GM21786 (cell line): ENCODE results near the gene KIFAP3.
"Not testable (repeated sequence)": the region's sequence is repeated elsewhere in the genome, so short reads cannot be mapped to it uniquely, and the experiment has no call there.

ENCODE experiments used
- ATAC-seq: cut with Tn5 transposase; IDR thresholded peaks from one replicate; pipeline ENCODE4 v1.9.1; 2021; ENCODE audit not compliant: unreplicated experiment

Gene KIFAP3

DNA sequence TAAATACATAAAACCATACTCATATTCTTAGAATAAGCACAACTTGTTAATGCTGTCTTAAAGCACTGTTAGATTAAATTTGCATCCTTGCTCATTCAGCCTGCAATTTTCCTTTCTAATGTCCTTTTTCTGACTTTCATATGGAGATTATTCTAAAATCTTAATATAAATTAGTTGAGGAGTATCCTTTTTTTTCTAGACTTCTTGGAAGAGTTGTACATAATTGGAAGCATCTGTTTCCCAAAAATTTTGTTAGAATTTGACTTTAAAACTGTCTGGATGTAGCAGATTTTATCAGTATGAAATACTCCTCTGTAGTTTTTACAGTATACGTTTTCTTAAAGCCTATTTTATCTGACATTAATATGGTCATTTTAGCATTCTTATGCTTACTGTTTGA, 9.7 kb downstream of the KIFAP3 start:
- ATAC-seq: no peak

DNA sequence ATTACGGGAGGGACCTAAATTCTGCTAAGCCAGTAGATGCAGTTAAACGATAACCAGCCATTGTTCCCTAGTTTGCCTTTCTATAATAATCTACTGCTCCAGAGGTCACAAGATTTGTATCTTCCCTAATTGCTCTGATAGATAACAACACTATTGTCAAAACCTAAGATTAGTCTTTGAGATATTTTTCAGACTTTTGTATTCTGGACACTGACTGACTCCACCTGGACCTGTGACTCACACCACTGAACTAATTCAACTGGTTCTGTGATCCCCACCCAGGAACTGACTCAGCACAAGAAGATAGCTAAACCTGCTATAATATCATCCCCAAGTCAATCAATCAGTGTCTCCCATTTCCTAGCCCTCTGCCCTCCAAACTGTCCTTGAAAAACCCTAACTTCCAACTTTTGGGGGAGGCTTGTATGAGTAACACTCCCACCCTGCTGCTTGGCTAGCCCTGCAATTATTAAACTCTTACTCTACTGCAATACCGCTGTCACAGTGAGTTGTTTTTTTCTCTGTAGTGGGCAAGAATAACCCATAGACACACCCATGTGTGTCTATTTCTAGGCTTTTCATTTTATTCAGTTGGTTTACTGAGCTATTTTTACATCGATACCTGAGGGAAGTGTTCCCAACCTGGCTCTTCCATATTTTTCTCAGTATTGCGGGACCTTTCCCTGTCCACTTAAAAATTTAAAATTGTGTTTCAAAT, 11.2 kb downstream of the KIFAP3 start:
- ATAC-seq: no peak

DNA sequence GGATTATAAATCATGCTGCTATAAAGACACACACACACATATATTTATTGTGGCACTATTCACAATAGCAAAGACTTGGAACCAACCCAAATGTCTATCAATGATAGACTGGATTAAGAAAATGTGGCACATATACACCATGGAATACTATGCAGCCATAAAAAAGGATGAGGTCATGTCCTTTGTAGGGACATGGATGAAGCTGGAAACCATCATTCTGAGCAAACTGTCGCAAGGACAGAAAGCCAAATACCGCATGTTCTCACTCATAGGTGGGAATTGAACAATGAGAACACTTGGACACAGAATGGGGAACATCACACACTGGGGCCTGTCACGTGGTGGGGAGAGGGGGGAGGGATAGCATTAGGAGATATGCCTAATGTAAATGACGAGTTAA, 12.8 kb downstream of the KIFAP3 start:
- ATAC-seq: not testable (repeated sequence)

DNA sequence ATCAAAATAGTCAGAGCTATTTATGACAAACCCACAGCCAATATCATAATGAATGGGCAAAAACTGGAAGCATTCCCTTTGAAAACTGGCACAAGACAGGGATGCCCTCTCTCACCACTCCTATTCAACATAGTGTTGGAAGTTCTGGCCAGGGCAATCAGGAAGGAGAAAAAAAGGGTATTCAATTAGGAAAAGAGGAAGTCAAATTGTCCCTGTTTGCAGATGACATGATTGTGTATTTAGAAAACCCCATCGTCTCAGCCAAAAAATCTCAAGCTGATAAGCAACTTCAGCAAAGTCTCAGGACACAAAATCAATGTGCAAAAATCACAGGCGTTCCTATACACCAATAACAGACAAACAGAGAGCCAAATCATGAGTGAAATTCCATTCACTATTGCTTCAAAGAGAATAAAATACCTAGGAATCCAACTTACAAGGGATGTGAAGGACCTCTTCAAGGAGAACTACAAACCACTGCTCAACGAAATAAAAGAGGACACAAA, 14.4 kb downstream of the KIFAP3 start:
- not testable (repeated sequence) for ATAC-seq

DNA sequence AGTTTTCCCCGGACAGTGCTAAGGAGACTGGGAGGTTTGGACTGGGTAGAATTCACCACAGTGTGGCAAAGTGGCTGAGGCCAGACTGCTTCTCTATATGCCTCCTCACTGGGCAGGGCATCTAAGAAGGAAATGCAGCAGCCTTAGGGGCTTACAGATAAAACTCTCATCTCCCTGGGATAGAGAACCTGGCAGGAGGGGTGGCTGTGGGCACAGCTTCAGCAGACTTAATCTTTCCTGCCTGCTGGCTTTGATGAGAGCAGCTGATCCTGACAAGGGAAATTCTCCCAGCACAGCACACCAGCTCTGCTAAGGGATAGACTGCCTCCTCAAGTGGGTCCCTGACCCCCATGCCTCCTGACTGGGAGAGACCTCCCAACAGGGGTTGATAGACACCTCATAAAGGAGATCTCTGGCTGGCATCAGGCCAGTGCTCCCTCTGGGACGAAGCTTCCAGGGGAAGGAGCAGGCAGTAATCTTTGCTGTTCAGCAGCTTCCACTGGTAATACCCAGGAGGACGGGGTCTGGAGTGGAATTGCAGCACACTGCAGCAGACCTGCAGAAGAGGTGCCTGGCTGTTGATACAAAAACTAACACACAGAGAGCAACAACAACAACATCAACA, 25.2 kb downstream of the KIFAP3 start:
- ATAC-seq: no peak

DNA sequence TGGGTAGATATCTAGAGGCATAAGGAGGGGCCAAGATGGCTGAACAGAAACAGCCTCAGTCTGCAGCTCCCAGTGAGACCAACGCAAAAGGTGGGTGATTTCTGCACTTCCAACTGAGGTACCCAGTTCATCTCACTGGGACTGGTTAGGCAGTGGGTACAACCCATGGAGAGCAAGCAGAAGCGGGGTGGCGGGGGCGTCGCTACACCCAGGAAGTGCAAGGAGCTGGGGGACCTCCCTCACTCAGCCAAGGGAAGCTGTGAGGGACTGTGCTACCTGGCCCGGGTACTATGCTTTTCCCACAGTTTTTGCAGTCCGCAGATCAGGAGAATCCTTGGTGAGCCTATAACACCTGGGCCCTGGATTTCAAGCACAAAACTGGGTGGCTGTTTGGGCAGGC, 26.0 kb downstream of the KIFAP3 start:
- ATAC-seq: no peak

DNA sequence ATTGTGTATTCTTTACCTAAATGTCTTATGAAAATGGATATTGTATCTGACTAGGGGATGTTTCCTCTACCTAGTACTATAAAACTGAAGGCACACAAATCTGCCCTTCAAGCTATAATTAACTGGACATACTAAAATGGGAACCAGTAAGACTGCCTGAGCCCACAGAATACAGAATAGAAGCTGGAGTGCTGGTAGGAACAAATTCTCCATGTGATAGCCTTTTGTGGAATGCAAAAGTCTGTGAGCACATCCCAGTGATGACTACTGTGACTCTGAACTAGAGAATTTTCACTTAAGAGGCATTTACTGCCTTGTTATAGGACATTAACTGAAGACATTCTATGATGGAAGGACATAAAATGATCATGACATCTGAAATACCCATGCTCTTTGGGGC, 30.3 kb downstream of the KIFAP3 start:
- ATAC-seq: no peak

DNA sequence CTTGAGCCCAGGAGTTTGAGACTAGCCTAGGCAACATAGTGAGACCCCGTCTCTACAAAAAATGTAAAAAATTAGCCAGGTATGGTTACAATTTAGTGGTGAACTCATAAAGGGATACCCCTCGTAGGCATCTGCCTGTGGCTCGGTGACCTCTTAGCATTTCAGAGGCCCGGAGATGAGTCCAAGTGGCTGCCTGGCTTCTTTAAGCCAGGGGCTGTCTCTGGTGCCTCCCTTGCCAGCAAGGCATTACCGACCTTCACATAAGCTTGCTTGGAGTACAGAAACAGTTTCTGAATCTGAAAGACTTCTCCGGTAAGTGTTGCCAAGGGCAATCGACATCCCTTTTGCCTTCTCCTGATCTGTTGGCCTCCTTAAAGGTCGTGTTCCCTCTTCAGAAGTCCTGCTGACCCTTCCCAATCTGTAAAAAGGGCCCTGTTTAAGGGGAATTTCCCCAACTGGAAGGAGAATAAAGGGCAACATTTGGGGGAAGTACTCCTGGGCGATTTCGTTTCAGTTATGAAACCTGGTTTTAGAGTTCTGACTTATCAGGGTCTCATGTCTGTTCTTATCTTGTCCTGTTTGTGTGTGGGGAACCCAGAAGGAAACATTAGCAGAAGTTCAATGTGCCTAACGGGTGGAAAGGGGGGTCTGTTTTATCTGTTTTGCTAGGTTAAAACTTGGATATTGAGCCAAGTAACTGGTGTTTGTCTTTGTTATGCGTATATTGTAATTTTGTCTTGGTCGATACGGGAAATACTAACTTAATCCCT, 32.9 kb downstream of the KIFAP3 start:
- ATAC-seq: no peak

DNA sequence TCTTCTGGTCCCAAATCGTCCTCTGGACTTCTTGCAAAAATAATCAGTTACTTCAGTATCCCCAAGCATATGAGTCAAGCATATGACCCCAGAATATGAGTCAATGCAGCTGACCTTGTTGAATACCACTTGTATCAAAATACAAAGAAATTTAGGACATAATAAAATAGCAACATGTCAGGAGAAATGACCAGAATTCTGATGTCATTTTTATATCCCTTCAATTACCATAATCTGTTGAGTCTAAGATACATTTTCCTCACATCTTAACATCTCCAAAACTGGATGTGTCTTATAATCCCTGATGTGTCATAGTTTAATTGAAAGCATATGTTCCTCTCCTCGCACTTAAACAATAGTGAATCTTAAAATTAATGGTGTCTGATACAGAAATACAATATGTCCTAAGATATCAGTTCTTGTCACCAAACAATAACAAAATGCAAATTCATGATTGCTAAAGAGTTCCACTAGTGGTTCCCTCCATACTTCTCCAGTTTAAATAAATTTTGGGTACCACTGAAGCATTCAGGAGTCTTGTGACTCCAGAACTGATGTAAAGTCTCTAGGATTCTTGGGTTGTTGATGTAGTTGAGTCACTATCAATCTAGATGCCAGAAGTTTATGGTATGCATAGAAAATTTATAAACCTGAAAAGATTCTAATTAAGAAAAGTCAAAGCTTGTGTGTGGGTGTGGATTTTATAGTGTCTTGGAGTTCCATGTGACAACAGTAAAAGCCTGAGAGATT, 41.8 kb downstream of the KIFAP3 start:
- ATAC-seq: no peak

DNA sequence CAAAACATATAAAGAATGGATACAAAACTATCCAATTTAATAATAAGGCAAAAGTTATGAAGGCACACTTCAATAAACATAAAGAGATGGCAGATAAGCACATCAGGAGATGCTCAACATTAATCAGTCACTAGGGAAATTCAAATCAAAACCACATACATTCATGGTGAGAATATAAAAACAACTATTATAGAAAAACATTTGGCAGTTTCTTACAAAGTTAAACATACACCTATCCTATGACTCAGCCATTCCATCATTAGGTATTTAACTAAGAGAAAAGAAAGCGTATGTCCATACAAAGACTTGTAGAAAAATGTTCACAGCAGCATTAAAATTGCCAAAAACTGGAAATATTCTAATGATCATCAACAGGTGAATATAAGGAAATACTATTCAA, 44.3 kb downstream of the KIFAP3 start:
- no peak for ATAC-seq

DNA sequence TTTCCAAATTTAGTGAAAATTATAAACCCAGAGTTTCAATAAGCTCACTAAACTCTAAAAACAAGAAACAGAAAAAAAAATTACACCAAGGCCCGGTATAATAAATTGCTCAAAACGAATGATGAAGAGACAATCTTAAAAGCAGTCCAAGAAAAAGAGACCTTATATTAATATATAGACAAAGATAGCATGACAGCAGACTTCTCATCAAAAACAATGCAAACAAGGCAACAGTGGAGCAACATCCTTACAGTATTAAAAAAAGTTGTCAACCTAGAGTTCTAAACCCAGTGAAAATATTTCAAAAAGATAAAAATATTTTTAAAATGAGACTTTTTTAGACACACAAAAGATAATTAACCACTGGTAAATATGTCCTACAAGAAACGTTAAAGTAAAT, 46.7 kb downstream of the KIFAP3 start:
- no peak for ATAC-seq

DNA sequence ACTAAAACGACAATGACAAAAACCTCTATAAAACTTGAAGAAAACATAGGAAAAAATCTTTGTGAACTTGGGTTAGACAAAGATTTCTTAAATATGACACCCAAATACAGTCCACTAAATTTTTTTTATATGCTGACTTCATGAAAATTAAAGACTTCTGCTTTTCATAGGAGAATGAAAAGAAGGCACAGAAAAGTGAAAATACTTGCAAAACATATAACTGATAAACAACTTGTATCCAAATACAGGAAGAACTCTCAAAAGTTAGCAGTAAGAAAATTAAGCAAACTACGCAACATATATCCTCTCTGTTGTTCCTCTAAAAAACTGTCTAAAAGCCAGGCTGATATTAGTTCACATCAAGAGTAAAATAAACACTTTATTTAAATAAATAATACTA, 53.6 kb downstream of the KIFAP3 start:
- ATAC-seq: no peak

DNA sequence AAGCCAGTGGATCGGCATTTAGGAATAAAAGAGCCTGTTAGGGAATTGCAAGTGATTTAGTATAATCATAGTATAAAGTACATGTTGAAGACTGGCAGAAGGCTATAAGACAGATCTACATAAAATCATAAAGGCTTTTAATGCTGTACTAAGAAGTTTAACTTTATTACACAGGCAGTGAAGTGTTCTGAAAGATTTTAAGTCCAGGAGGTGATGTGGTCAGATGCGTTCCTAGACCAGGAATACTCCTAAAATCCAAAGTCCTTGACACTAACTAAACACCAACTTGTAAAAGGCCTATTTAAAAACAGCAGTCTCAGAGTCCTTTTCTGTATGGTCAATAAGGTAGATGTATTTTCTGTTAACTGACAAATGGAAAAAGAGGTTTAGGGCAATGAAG, 57.0 kb downstream of the KIFAP3 start:
- ATAC-seq: no peak

DNA sequence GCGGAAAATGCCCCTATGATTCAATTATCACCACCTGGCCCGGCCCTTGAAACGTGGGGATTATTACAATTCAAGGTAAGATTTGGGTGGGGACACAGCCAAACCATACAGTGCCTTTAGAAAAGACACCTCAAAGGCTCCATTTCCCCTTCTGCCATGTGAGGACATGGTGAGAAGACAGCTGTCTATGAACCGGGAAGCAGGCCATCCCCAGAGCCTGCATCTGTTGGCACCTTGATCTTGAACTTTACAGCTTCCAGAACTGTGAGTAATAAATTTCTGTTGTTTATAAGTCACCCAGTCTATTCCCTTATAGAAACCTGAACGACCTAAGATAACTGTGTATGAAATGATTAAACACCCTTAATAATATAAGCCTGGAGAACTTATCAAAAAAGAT, 61.6 kb downstream of the KIFAP3 start:
- ATAC-seq: no peak

DNA sequence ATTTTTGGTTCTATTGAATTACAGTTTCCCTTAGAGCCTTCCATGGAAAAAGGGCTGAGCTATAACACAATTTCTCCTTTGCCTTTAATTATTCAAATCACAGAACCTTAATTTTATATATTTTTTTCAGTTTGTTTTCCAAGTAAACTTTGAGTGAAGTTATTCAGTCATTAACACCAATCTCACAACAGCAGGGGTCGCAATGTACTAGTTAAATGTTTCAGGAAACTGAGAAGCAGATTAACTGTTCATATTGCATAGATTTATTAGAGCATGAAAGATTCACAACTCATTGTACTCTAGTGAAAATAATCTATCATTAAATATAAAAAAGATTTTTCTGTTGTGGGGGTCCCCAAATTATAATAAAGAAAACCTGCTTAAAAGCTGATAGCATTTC, 64.1 kb downstream of the KIFAP3 start:
- ATAC-seq: no peak

DNA sequence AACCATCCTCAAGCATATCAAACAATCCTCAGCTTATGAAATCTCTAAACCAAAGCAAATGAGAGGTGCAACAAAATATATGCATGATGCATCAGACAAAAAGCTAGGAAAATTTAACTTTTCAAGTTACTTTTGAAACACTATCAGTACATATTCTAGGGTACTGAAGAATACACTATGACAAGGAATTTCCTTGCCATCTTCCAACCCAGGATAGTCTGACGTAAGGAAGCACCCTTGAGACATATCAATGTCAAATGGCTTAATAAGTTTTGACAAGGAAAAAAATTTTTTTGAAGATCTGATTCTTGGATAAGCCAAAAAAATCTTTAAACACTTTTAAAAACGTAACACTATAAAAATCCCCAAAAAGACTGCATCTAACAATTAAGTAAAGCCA, 64.9 kb downstream of the KIFAP3 start:
- ATAC-seq: no peak

DNA sequence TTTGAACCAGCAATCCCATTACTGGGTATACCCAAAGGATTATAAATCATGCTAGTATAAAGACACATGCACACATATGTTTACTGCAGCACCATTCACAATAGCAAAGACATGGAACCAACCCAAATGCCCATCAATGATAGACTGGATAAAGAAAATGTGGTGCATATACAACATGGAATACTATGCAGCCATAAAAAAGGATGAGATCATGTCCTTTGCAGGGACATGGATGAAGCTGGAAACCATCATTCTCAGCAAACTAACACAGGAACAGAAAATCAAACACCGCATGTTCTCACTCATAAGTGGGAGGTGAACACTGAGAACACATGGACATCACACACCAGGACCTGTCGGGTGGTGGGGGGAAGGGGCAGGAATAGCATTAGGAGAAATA, 65.8 kb downstream of the KIFAP3 start:
- ATAC-seq: not testable (repeated sequence)

DNA sequence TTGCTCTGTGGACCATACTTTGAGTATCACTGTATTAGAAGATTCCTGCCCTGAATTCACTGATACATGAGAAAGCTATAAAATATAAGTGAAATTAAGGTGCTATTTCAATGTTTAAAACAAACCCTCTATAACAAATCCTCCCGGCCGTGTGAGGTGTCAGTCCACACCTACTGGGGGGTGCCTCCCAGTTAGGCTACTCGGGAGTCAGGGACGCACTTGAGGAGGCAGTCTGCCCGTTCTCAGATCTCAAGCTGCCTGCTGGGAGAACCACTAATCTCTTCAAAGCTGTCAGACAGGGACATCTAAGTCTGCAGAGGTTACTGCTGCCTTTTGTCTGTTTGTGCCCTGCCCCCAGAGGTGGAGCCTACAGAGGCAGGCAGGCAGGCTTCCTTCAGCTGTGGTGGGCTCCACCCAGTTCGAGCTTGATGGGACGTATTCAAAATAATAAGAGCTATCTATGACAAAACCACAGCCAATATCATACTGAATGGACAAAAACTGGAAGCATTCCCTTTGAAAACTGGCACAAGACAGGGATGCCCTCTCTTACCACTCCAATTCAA, 71.1 kb downstream of the KIFAP3 start:
- not testable (repeated sequence) for ATAC-seq

DNA sequence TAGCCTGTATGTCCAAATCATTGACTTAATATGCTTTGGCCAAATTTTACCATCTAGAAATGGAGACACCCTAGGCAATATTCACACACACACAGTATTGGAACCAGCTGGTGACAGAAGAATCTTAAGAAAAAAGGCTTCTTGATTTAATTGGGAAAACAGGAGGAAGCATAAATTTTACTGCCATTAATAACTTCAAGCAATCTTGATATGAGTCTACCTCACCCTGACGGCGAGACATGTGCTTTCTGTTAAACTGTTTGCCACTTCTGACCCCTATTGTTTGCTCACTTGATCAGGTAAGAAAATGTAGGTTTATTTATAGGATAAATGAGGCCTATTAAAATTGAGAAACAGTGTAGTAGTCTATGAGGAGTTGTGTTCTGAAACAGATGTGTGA, 73.2 kb downstream of the KIFAP3 start:
- ATAC-seq: no peak

DNA sequence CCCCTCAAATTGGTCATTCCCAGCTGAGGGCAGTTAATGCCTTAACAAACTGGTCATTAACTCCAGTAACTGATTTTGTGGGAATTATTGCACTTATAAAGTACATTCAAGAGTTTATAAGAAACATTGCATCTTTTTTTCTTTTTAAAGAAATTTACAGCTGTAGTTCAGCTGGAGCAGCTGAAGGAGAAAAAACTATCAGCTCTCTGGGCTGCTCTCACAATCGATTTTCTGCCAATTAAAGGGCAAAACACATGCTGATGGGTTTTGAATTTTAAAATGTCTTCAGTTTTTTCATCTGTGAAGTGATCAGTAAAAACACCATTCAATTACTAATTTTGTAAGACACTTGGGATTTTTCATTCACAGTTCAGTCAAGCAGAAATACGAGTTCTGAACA, 74.7 kb downstream of the KIFAP3 start:
- ATAC-seq: no peak

DNA sequence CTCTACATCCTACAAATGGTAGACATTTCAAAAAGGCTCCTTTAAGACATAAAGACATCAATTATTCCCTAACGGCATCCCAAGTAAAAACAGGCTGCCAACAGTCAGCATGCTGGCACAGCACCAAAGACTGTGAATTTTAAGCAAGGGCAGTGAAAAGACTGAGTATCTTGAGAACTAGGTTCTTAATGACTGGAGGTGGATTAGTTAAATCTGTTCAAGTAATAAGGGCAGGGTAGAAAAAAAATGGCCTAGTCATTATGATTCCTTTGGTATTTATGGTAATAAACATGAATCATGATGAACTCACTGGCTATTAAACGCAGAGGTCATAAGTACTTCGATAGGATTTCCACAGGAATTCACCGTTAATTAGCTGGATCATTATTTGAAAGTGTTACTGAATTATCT, 75.2 kb downstream of the KIFAP3 start:
- no peak for ATAC-seq
